LNCaP clone FGC (cell line): ENCODE measurements around the gene CYCS.
"Not testable (repeated sequence)": the region's sequence is repeated elsewhere in the genome, so short reads cannot be mapped to it uniquely, and the experiment has no call there.

Source experiments
- DNase-seq: peaks from one replicate; pipeline ENCODE4 v3.0.0-alpha.2; 2011; ENCODE audit warnings: low read depth
- H3K4me3 ChIP-seq: 2 replicates; pipeline ENCODE4 v1.5.1; 2011; ENCODE audit warnings: mild to moderate bottlenecking, low read depth, low read length, control low read depth
- TF ChIP-seq, protein P1 (sequence below): IDR thresholded peaks from 2 replicates; pipeline ENCODE4 v1.5.1; 2012; ENCODE audit warnings: mild to moderate bottlenecking; ENCODE audit not compliant: control insufficient read depth, insufficient read depth; ENCODE audit errors: extremely low read depth

The CYCS gene

DNA sequence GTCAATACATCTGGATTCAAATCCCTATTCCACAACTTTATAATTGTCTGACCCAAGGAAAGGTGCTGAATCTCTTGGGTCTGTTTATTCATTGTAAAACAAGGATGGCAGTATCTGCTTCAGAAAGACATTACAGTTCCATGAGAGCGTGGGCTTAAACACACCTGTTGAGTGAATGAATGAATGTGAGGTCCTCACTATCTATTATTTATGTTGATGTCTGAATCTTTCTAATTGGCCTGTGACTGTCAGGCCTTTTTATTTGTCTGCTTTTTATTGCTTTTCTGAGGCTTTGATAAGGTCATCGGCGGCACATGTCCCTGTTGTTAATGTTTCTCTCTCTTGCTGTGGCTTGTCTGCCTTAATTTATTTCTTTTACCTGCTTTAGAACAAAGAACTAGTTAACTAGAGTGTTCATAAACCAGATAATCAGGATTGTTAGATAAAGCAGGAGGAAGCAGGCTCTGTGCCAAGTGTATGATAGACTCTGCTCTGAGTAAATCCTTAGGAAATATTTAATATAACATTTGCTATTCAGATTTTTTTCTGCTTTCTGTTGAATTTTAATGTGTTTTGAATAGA is 42.3 kb upstream of the CYCS start:
- no peak overlapping the region for H3K4me3 ChIP-seq
- TF ChIP-seq, protein P1, sequence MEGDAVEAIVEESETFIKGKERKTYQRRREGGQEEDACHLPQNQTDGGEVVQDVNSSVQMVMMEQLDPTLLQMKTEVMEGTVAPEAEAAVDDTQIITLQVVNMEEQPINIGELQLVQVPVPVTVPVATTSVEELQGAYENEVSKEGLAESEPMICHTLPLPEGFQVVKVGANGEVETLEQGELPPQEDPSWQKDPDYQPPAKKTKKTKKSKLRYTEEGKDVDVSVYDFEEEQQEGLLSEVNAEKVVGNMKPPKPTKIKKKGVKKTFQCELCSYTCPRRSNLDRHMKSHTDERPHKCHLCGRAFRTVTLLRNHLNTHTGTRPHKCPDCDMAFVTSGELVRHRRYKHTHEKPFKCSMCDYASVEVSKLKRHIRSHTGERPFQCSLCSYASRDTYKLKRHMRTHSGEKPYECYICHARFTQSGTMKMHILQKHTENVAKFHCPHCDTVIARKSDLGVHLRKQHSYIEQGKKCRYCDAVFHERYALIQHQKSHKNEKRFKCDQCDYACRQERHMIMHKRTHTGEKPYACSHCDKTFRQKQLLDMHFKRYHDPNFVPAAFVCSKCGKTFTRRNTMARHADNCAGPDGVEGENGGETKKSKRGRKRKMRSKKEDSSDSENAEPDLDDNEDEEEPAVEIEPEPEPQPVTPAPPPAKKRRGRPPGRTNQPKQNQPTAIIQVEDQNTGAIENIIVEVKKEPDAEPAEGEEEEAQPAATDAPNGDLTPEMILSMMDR = no peak
- no peak for DNase-seq

- not testable (repeated sequence) for DNase-seq, H3K4me3 ChIP-seq
- TF ChIP-seq, protein P1 = peak; percentile 44
Observed at GRCh38 chr7:25159983-25160596, 35.0 kb upstream of the CYCS start.

GRCh38 chr7:25158966-25159365 is 33.9 kb upstream of the CYCS start:
- TF ChIP-seq, protein P1 = no peak
- no peak for DNase-seq
- H3K4me3 ChIP-seq = no peak overlapping the region

DNA sequence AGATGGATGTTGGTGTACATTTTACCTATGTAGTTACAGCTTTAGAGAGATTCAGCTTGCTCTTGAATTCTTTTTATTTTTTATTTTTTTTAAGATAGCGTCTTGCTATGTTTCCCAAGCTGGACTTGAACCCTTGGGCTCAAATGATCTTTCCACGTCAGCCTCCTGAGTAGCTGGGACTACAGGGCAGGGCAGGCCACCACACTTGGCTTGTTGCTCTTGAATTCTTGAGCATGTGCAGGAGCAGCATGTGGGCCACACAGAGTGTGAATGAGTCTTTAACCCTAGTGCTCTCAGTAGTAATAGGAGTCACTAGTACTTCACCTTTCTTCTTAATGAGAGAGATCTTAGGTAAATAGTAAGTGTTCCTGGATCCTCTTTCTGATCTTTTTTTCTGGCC is 26.7 kb upstream of the CYCS start:
- DNase-seq = no peak
- TF ChIP-seq, protein P1 = no peak
- H3K4me3 ChIP-seq = no peak overlapping the region

- DNase-seq = no peak
- TF ChIP-seq, protein P1 = no peak
- H3K4me3 ChIP-seq = no peak overlapping the region
Observed at GRCh38 chr7:25149836-25150235, 24.8 kb upstream of the CYCS start.

DNA sequence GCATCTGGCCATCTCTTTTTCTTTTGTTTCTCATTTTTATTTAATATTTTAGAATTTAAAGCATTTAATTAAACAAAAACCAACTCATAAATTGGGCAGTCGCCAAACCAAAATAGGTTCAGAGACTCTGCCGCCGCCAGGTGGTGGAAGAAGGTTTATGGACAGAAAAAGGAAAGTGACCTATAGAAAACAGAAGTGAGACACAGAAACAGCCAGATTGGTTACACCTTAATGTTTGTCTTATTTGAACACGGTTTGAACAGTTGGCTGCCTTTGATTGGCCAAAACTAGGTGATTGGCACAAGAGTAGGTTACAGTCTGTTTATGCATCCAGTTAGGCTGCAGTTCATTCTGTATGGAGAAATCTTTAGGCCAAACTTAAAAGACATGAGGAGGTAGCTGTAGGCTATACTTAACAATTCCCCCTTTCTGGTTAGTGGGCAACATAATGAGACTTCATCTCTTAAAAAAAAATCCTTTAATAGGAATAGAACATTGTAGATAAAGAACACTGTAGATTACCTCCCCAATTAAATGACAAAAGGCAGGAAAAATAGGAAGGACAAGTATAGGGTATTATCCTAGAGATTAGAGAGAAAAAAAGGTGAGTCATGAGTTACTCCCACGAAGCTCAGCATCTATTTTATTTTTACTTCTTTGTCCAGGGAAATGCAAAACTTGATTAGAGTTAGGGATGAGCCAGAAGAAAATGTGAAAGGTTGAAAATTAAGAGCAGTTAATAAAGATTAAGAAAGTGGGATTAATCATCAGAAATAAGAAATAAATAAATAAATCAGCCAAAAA is 23.9 kb upstream of the CYCS start:
- TF ChIP-seq, protein P1 = no peak
- no peak for DNase-seq
- H3K4me3 ChIP-seq = no peak overlapping the region
